Measurements from ENCODE around the gene SEMA3D. TPM values are rescaled to one million over a fixed set of nuclear protein-coding genes. Genes with fewer than 3 reads are reported as not detected.

Gene SEMA3D
- polyA plus RNA-seq, 1 donor from 2014 or later = 1.6 TPM

GRCh38 chr7:85000735-85001350 is 186.0 kb downstream of the SEMA3D start:
- no peaks in the 10 kb centered on the region for H3K9me2 ChIP-seq (ENCODE audit: insufficient read depth, low read length)
- H2AFZ ChIP-seq (ENCODE audit: low read depth, low read length) = no peak overlapping the region

DNA sequence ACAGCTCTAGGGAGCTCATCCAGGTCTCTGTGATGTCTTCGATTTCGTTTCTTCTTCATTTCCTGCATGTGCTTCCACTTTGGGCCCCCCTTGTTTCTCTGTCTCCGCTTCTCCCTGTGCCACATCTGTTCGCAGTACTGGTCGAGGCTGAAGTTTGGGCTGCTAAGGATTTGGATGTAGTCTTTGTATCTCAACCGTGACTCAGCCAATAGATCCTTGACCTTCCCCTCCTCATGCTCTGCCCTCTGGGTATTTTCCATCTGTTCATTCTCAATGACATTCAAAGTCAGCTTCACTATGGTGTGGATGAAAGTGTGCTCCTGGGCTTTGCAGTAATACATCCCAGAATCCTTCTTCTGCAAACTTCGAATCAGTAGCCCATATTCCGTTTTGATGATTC is 187.4 kb downstream of the SEMA3D start:
- TF ChIP-seq POLR2AphosphoS5 (IDR thresholded peaks at IDR 0.05) (no peak), MXI1 (conservative IDR thresholded peaks at IDR 0.05; ENCODE audit: poor library complexity, severe bottlenecking) (no peak), SMC3 (conservative IDR thresholded peaks at IDR 0.05; ENCODE audit: poor library complexity) (no peak), EP300 (conservative IDR thresholded peaks at IDR 0.05; ENCODE audit: poor library complexity, severe bottlenecking) (no peak), REST (IDR thresholded peaks at IDR 0.05; ENCODE audit: borderline replicate concordance) (no peak), TAF1 (IDR thresholded peaks at IDR 0.05; ENCODE audit: low read depth) (no peak), RAD21 (conservative IDR thresholded peaks at IDR 0.05) (no peak), CTCF (IDR thresholded peaks at IDR 0.05; ENCODE audit: poor library complexity, severe bottlenecking) (no peak), EZH2 (IDR thresholded peaks at IDR 0.05; ENCODE audit: borderline replicate concordance, insufficient read depth, low read length, poor library complexity, severe bottlenecking) (no peak)
- Histone ChIP-seq H3K27ac (ENCODE audit: low read length) (no peak overlapping the region), H3K9me3 (ENCODE audit: low read length) (no peaks in the 10 kb centered on the region), H3K36me3 (ENCODE audit: insufficient read depth, low read length) (no peaks in the 10 kb centered on the region), H2AFZ (ENCODE audit: low read depth, low read length) (no peak overlapping the region), H3K9me2 (ENCODE audit: insufficient read depth, low read length) (no peaks in the 10 kb centered on the region), H3K27me3 (ENCODE audit: insufficient read depth, low read depth, low read length) (no peaks in the 10 kb centered on the region), H3K79me2 (replicated peaks; ENCODE audit: insufficient read depth, low read length) (no peaks in the 10 kb centered on the region), H3K4me3 (ENCODE audit: low read length) (no peak overlapping the region), H3K9ac (ENCODE audit: low read length) (no peak overlapping the region), H3F3A (ENCODE audit: insufficient read depth, low read length, poor library complexity, severe bottlenecking) (no peaks in the 10 kb centered on the region), H3K4me2 (ENCODE audit: low read length) (no peak overlapping the region), H4K20me1 (ENCODE audit: insufficient read depth) (no peaks in the 10 kb centered on the region)

More at GRCh38 chr7:85000735-85001350, 186.0 kb downstream of the SEMA3D start:
- no peaks in the 10 kb centered on the region for H3F3A ChIP-seq (ENCODE audit: insufficient read depth, low read length, poor library complexity, severe bottlenecking)
- H3K79me2 ChIP-seq (replicated peaks; ENCODE audit: insufficient read depth, low read length) = no peaks in the 10 kb centered on the region
- H3K4me3 ChIP-seq (ENCODE audit: low read length) = no peak overlapping the region
- H3K9me3 ChIP-seq (ENCODE audit: low read length) = no peaks in the 10 kb centered on the region
- H3K4me2 ChIP-seq (ENCODE audit: low read length) = no peak overlapping the region
- TF ChIP-seq EP300 (conservative IDR thresholded peaks at IDR 0.05; ENCODE audit: poor library complexity, severe bottlenecking) = no peak
- no peak for TF ChIP-seq RAD21 (conservative IDR thresholded peaks at IDR 0.05)
- no peak for TF ChIP-seq POLR2AphosphoS5 (IDR thresholded peaks at IDR 0.05)
- no peak for TF ChIP-seq TAF1 (IDR thresholded peaks at IDR 0.05; ENCODE audit: low read depth)
- no peak for TF ChIP-seq MXI1 (conservative IDR thresholded peaks at IDR 0.05; ENCODE audit: poor library complexity, severe bottlenecking)
- TF ChIP-seq EZH2 (IDR thresholded peaks at IDR 0.05; ENCODE audit: borderline replicate concordance, insufficient read depth, low read length, poor library complexity, severe bottlenecking) = no peak
- no peak for TF ChIP-seq SMC3 (conservative IDR thresholded peaks at IDR 0.05; ENCODE audit: poor library complexity)
- no peak for TF ChIP-seq REST (IDR thresholded peaks at IDR 0.05; ENCODE audit: borderline replicate concordance)
- H3K9ac ChIP-seq (ENCODE audit: low read length) = no peak overlapping the region
- no peaks in the 10 kb centered on the region for H3K36me3 ChIP-seq (ENCODE audit: insufficient read depth, low read length)
- peak overlapping the region; percentile 64 for H3K27ac ChIP-seq (ENCODE audit: low read length)
- no peaks in the 10 kb centered on the region for H4K20me1 ChIP-seq (ENCODE audit: insufficient read depth)
- H3K27me3 ChIP-seq (ENCODE audit: insufficient read depth, low read depth, low read length) = no peaks in the 10 kb centered on the region

Data from neural cell (in vitro differentiated cells).